Psoas muscle (tissue), 8 donors: Measurements from ENCODE around the gene HMGN5. TPM values are rescaled to one million over a fixed set of nuclear protein-coding genes. Genes with fewer than 3 reads are reported as not detected.

Source experiments
- ATAC-seq, 4 donors: fragments of 200-7000 bp; cut with Tn5 transposase; one replicate each; pipeline ENCODE4 v1.9.1; 2020; ENCODE audit warnings: moderate library complexity in 3 of 4, mild to moderate bottlenecking in 2 of 4
- DNase-seq, 2 donors: peaks; one replicate each; pipeline ENCODE4 v3.0.0-alpha.2; 2020
- H3K27ac ChIP-seq: fragments of 200-600 bp; one replicate; pipeline ENCODE4 v1.8.0; 2022
- H3K27me3 ChIP-seq, 3 donors: fragments of 200-600 bp in 1 of 3; one replicate each; pipeline versions ENCODE4 v1.6.1 to v1.8.0; 2013 to 2022; ENCODE audit warnings: low read length in 2 of 3, mild to moderate bottlenecking in 2 of 3, moderate library complexity in 1 of 3; ENCODE audit not compliant: insufficient read depth in 3 of 3
- H3K36me3 ChIP-seq, 2 donors: fragments of 200-600 bp in 1 of 2; one replicate each; pipeline versions ENCODE4 v1.6.1 to v1.8.0; 2013 to 2022; ENCODE audit warnings: low read depth in 1 of 2, mild to moderate bottlenecking in 1 of 2, moderate library complexity in 1 of 2; ENCODE audit not compliant: insufficient read depth in 1 of 2
- H3K4me1 ChIP-seq: fragments of 200-600 bp; one replicate; pipeline ENCODE4 v1.8.0; 2022
- H3K4me3 ChIP-seq: fragments of 200-600 bp; one replicate; pipeline ENCODE4 v1.8.0; 2022; ENCODE audit warnings: mild to moderate bottlenecking
- H3K9me3 ChIP-seq: fragments of 200-600 bp; one replicate; pipeline ENCODE4 v1.8.0; 2022
- CTCF ChIP-seq: fragments of 200-600 bp; IDR thresholded peaks from one replicate; pipeline ENCODE4 v1.8.0; 2022; ENCODE audit warnings: antibody characterized with exemption
- WGBS, 3 donors: extraction: QIAGEN DNeasy Blood & Tissue Kit; methylation state at CpG; one replicate each; pipeline versions ENCODE4 v1.1.6 to v1.1.7; 2013; 5-methylcytosine and 5-hydroxymethylcytosine counted together
- intact Hi-C, 2 donors: fragments of 100-400 bp; cut with DNase I; formaldehyde crosslinking; loops; one replicate each; pipeline versions ENCODE4 v1.11.0 to v1.14.2; 2022
- polyA plus RNA-seq, 3 donors: library from polyadenylated mRNA; stranded (reverse); fragments of 200-250 nt; gene quantifications; one replicate each; pipeline ENCODE4 v1.2.3, GENCODE V29; 2013
- total RNA-seq, 4 donors: library from RNA; stranded (reverse); fragmentation: NEBNext Ultra II Directional in 2 of 4; extraction: Animal tissue kit (Norgen Biotek cat#: 25700) in 2 of 4; gene quantifications; one replicate each; pipeline versions ENCODE4 v1.2.1 to v1.2.4, GENCODE V29; 2021 to 2023
- donor health status: healthy with polysubstance abuse.
- donor health status: DM: no; HTN: no; CAD: no; lungs with moderate emphysema.
- donor health status: Bipolar disorder and iron deficiency.
- donor health status: healthy.
- donor health status: DM: yes; HTN: yes; CAD: no.
- donor health status: DM: no; HTN: no; CAD: no.
- donor health status: DM: no; HTN: no; CAD: no.
- donor health status: DM: yes; HTN: yes; CAD: no.

HMGN5 gene
- total and polyA plus RNA-seq, 7 donors, result 0.78 to 7.9 (median 1.8) TPM

GRCh38 chrX:81114757-81115156 lies 87.0 kb downstream of the HMGN5 start:
- 53 to 88% (median 82%) methylated on average over 2 of the region's 2 CpGs for WGBS, 3 donors
- Histone ChIP-seq H3K9me3 (no peaks in the 10 kb centered on the region), H3K4me3 (no peak overlapping the region), H3K27me3 (no peaks in the 10 kb centered on the region), H3K36me3 (no peaks in the 10 kb centered on the region), H3K4me1 (no peaks in the 10 kb centered on the region), H3K27ac (no peak overlapping the region)
- no peak for TF ChIP-seq CTCF
- ATAC-seq (no peak), DNase-seq (no peak)
- intact Hi-C loops, result no loop called here

GRCh38 chrX:81110286-81110685 lies 91.4 kb downstream of the HMGN5 start:
- H3K36me3 ChIP-seq, result no peaks in the 10 kb centered on the region
- H3K27ac ChIP-seq, result no peak overlapping the region
- no peaks in the 10 kb centered on the region for H3K9me3 ChIP-seq
- no peak overlapping the region for H3K4me3 ChIP-seq
- peaks cover 0 to 6% (median 0%) of the 10 kb centered on the region in 3 donors for H3K27me3 ChIP-seq
- no peak for TF ChIP-seq CTCF
- ATAC-seq, result no peak
- WGBS, 3 donors, result 62 to 92% (median 88%) methylated on average over 3 of the region's 3 CpGs
- H3K4me1 ChIP-seq, result no peaks in the 10 kb centered on the region
- DNase-seq, result no peak
- intact Hi-C loops, result no loop called here

GRCh38 chrX:81082649-81083048 lies 119.1 kb downstream of the HMGN5 start:
- no peaks in the 10 kb centered on the region for H3K36me3 ChIP-seq
- ATAC-seq (no peak), DNase-seq (no peak)
- WGBS, 3 donors, result 79 to 91% (median 89%) methylated on average over 2 of the region's 2 CpGs
- H3K9me3 ChIP-seq, result no peaks in the 10 kb centered on the region
- no peaks in the 10 kb centered on the region for H3K27me3 ChIP-seq
- no peaks in the 10 kb centered on the region for H3K4me1 ChIP-seq
- no peak overlapping the region for H3K27ac ChIP-seq
- intact Hi-C loops, result no loop called here
- no peak for TF ChIP-seq CTCF
- H3K4me3 ChIP-seq, result no peak overlapping the region

Other genes starting within 250 kb of the HMGN5 start
- gene SH3BGRL, start 189 bp upstream of the HMGN5 start, total RNA-seq, result 10 to 100 TPM; 10.0 to 17.1 (median 11.7) TPM
- gene SH3BGRL, start 189 bp upstream of the HMGN5 start, polyA plus RNA-seq, result 10 to 100 TPM; 10.3 to 11.2 (median 11.0) TPM